Medulla oblongata (tissue), 1 donor: ENCODE measurements around the gene CREB1.
"Not testable (repeated sequence)": the region's sequence is repeated elsewhere in the genome, so short reads cannot be mapped to it uniquely, and the experiment has no call there.

Source experiments
- DNase-seq: peaks from one replicate; pipeline ENCODE4 v3.0.0-alpha.2; 2015; ENCODE audit errors: extremely low spot score

CREB1 gene

GRCh38 chr2:207529330-207530159 lies at the start of gene CREB1:
Gene CREB1, plus strand, starts transcription at chr2:207529962. Its CDS starts 25,674 bp downstream, at chr2:207555636.
- DNase-seq = peak; percentile 98

DNA sequence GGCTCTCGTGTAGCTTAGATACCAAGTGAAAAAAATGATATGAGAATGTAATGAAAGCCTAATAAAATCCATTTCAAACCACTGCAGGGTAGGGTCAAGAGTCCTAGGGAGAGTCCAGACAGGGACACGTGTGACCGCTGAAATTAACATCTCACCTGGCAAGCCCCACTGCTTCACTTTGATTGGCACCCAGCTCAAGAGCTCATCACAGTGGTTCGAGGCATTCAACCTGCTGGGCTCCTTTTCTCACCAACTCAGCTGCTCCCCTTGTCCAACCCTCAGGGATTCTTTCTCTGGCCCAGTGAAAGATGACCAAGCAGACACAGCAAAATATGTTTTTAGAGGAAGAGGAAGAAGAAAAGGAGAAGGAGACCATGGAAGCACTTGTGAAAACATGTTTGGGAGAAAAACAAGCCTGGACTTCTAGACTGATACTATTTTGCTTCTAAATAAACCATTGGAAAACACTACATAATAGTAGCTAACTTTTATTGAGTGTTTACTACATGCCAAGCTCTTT lies 49.2 kb upstream of the CREB1 start:
- DNase-seq = no peak

- DNase-seq = no peak
Measured at GRCh38 chr2:207481924-207482323, 47.8 kb upstream of the CREB1 start.

DNA sequence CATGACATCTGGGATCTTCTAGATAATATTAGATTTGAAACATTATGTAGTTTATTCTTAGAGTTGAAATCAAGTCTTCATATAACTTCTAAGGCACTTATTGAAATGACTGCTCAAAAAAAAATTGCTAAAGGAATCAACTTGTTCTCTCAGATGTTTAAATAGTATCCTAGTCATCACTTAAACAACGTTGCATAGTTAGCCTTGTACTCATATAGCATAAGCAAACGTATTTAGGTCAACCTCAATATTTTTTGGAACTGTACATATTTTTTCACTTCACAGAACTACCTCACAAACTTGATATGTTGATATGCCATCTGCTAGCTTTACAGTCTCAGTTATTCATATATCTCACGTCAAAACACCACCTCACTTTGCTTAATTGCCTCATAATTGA lies 47.1 kb upstream of the CREB1 start:
- no peak for DNase-seq

DNA sequence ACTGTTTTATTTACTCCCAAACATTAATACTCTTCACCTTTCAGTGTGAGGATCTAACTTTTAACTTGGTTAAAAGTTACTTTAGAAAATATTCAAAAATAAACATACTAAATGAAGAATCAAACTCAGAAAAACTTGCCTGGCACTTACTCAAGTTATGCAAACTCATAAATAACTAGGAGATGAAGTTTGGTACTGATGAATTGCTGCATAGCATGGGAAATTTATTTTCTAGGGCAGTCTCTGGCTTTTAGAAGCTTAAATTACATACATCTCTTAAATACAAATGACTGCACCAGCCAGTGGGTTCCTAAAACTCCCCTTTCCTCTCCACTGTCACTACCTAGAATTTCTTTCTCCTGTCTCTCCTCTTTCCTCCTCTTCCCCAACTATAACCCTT lies 46.7 kb upstream of the CREB1 start:
- DNase-seq = no peak

DNA sequence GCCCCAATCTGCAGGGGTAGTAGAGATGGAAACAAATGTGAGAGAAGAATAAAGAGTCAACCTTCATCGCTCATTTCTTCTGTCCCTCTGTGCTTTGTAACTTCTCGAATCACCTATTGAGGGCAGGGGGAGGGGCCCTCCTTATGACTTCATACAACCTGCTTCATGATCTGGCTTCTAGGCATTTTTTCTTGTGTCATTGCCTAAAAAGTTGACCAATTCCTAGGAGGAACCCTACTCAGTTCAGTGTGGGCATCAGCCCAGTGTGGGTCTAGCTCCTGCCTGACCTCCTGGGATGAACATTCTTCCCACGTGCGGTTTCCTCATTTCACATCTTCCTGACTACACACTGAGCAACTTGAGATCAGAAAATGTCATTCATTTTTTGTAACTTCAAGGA lies 46.3 kb upstream of the CREB1 start:
- no peak for DNase-seq

GRCh38 chr2:207484444-207485391 lies 45.0 kb upstream of the CREB1 start:
- no peak for DNase-seq

GRCh38 chr2:207487650-207488311 lies 42.0 kb upstream of the CREB1 start:
- no peak for DNase-seq

GRCh38 chr2:207489251-207489650 lies 40.5 kb upstream of the CREB1 start:
- DNase-seq = no peak

- no peak for DNase-seq
Measured at GRCh38 chr2:207490441-207490840, 39.3 kb upstream of the CREB1 start.

GRCh38 chr2:207491086-207491485 lies 38.7 kb upstream of the CREB1 start:
- no peak for DNase-seq

- no peak for DNase-seq
Measured at GRCh38 chr2:207491956-207492355, 37.8 kb upstream of the CREB1 start.

DNA sequence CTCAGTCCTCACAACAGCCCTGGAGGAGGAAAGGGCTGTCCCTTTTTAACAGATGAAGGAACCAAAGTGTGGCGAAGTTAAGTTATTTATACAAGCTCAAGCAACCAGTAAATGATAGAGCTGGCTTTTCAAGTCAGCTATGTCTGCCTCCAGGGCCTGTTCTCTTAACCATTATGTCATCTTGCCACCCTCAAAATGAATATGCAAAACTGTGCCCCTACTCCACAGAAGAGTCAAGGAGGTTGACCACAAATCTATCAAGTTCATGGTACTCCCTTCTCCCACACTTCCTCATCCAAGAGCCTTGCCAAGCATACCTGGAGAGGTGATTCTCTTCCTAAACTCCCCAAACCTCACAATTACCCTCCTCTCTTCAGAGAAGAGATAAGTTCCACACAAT lies 37.3 kb upstream of the CREB1 start:
- DNase-seq = no peak

DNA sequence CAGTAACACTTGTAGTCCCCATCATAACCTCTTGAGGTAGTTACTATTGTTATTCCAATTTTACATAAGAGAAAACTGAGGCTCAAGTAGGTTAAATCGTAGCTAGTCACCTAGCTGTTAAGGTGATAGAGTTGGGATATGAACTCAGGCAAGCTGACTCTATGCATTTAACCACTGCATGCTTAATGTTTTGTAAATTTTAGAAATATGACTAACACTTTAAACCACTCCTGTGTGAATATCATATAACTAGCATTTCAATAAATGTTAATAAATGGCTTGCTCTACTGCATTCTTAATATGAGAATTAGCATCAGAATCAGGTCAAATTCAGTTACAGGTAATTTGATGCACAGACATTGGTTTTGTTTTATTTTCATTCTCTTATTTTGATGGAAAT lies 35.6 kb upstream of the CREB1 start:
- DNase-seq = no peak

- DNase-seq = not testable (repeated sequence)
Measured at GRCh38 chr2:207496936-207497335, 32.8 kb upstream of the CREB1 start.

DNA sequence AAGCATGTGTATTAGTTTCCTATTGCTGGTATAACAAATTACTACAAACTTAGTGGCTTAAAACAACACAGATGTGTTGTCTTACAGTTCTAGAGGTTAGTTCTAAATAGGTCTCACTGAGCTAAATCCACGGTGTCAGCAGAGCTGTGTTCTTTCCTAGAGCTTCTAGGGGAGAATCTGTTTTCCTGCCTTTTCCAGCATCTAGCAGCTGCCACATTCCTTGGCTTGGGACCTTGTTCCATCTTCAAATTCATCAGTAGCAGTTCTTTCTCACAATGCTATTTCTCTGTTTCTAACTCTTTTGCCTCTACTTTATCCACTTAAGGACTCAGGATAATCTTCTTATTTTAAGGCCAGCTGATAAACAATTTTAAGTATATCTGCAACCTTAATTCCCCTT lies 32.2 kb upstream of the CREB1 start:
- DNase-seq = no peak

DNA sequence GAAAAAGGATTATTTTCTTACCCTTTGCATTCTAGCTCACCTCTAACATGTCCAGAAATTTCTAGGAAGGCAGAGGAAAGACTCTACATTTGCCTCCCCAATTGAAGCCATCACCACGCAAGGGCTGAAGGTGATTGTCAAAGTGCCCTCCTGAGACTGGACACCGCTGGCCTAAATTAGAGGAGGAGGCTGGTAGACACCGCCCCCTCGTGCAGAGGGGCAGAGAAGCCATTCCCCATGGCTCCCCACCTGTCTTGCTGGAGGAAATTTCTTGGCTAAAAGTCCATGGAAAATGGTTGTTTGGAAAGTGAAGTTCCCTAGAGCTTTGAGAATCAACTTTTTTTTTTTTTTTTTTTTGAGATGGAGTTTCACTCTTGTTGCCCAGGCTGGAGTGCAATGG lies 31.3 kb upstream of the CREB1 start:
- no peak for DNase-seq

DNA sequence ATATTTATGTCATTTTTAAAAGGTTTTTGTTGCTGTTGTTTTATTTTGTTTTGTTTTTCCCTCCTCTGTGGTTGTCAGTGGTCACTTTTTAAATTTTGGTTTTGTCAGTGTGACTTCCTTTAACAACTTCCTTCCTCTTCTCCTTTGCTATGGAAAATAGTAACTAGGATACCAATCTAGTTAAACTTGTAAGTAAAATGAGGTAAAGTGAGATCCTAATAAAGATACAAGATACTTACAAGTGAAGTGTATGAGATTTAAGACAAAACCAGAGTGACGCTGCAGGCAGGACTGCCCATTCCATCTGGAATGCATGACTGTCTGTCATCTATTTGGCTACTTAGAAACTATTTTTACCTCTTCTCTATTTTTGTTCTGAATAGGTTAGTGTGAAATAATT lies 30.6 kb upstream of the CREB1 start:
- DNase-seq = no peak

GRCh38 chr2:207501802-207502576 lies 27.8 kb upstream of the CREB1 start:
- no peak for DNase-seq

- DNase-seq = peak; percentile 62
Measured at GRCh38 chr2:207502577-207503198, 27.1 kb upstream of the CREB1 start.

GRCh38 chr2:207503234-207503633 lies 26.5 kb upstream of the CREB1 start:
- DNase-seq = peak; percentile 64
